CD1c-positive myeloid dendritic cell (primary cell): ENCODE data around the gene GRK7.
A peak's percentile ranks its signal among the peaks of the same experiment; 100 is the strongest.
"Not testable (repeated sequence)": the region's sequence is repeated elsewhere in the genome, so short reads cannot be mapped to it uniquely, and the experiment has no call there.

Experiments used
- DNase-seq: peaks from one replicate; pipeline ENCODE4 v3.0.0-alpha.2; 2016; ENCODE audit errors: extremely low spot score

Gene GRK7

GRCh38 chr3:141754032-141754431, 9.2 kb upstream of the GRK7 start:
- DNase-seq = no peak

- DNase-seq = not testable (repeated sequence)
Observed at GRCh38 chr3:141762552-141762951, 656 bp upstream of the GRK7 start.

DNA sequence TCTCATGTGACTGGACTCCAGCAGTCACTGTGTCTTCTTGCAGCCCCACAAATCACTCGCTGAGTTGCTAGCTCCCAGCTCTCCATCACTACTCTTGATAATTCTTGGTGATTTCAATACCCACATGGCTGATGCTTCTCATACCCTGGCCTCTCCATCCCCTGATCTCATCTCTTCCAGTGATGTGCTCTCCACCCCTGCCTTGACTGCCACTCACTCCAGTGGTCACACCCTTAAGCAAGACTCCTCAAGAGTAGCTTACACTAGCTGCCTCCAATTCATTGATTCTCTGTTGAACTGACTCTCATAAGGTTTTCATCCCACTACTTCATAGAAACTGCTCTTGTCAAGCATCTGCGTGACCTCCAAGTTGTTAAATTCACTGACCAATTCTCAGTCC, 837 bp downstream of the GRK7 start:
- DNase-seq = no peak

- DNase-seq = no peak
Observed at GRCh38 chr3:141764465-141764864, 1.3 kb downstream of the GRK7 start.

DNA sequence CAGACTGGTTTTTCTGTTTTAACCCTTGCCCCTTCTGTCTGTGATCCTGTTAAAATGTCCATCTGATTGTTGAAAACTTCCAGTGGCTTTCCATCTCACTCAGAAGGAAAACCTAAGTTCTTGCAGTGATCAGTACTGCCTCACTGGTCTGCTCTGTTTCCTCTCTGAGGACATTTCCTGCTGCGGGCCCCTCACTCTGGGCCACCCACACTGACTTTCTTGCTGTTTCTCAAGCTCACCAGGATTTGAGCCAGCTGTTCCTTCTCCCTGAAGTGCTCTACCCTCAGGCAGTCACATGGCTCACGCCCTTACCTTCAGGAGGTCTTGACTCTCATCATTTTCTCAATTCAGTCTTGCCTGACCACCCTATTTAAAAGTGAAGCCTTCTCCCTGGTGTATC, 1.8 kb downstream of the GRK7 start:
- no peak for DNase-seq

DNA sequence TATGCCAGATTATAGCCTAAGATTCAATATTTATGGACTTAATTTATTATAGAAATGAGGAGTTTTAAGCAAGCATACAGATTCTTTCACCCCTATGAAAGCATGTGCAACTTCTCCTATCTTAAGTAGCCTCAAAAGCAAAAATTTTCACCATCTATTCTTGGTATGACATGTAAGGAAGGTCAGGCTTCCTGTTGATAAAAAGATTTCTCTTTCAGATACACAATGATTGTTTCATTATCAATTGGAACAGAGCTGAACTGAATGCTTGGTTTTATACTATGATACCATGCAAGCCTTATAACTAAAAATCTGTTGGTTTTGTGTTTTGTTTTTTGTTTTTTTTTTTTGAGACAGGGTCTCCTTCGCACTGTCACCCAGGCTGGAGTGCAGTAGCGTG, 3.9 kb downstream of the GRK7 start:
- no peak for DNase-seq

DNA sequence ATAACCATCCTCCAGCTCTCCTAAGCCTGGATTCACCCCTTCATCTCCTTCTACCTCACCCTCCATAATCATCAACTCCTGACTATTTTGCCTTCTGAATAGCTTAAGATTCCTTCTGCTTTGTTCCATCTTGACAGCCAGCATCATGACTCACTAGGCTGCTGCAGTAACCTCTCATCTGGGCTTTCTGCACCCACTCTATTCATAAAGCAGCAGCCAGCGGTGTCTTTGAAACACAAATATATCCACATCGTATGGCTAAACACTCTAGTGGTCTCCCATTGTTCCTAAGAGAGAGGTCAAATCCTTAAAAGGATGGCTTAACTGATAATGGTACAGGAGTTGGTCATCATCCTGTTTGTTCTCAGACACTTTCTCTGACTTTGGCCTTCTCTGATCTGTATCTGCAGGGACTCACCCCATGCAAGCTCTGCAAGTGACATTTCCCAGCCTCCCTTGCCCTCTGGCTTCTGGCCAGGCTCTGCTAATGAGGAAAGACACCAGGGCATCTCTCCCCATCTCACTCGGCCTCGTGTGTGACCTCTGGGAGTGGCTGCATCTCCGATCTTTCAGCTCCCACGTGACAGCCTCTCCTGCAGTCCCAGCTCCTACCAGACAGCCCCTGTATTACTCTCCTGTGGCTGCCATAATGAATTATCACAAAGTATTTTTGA, 6.2 kb downstream of the GRK7 start:
- no peak for DNase-seq

- no peak for DNase-seq
Observed at GRCh38 chr3:141773676-141774075, 10.5 kb downstream of the GRK7 start.

- no peak for DNase-seq
Observed at GRCh38 chr3:141776376-141776775, 13.2 kb downstream of the GRK7 start.

- no peak for DNase-seq
Observed at GRCh38 chr3:141776885-141777284, 13.7 kb downstream of the GRK7 start.

- DNase-seq = no peak
Observed at GRCh38 chr3:141777957-141778813, 15.0 kb downstream of the GRK7 start.

DNA sequence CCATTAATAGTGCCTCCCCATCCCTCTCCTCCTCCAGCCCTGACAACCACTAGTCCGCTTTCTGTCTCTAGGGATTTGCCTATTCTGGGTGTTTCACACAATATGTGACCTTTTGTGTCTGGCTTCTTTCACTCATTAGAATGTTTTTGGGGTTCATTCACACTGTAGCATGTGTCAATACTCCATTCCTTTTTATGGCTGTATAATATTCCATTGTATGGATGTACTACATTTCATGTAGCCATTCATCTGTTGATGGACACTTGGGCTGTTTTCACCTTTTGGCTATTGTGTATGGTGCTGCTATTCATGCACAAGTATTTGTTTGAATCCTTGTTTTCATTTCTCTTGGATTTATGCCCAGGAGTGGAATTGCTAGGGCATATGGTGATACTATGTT, 16.5 kb downstream of the GRK7 start:
- no peak for DNase-seq

- no peak for DNase-seq
Observed at GRCh38 chr3:141782386-141782932, 19.3 kb downstream of the GRK7 start.

GRCh38 chr3:141783632-141784031, 20.4 kb downstream of the GRK7 start:
- no peak for DNase-seq

GRCh38 chr3:141784096-141784495, 20.9 kb downstream of the GRK7 start:
- DNase-seq = no peak

DNA sequence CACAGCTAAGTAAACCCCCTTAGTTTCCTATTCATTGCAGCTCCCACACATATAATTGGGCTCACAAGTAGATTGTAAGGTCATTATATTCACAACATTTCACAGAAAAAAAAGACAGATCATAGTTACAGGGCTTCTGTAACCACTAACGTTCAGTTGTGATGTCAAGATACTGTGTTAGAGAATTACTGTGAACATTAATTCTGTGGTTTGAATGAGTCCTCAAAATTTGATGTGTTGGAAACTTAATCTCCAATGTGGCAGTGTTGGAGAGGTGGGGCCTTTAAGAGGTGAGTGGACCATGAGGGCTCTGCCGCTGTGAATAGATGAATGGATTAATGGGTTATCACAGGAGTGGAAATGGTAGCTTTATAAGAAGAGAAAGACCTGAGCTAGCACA, 21.3 kb downstream of the GRK7 start:
- DNase-seq = no peak

- no peak for DNase-seq
Observed at GRCh38 chr3:141788149-141788548, 24.9 kb downstream of the GRK7 start.

GRCh38 chr3:141788750-141789149, 25.5 kb downstream of the GRK7 start:
- not testable (repeated sequence) for DNase-seq

DNA sequence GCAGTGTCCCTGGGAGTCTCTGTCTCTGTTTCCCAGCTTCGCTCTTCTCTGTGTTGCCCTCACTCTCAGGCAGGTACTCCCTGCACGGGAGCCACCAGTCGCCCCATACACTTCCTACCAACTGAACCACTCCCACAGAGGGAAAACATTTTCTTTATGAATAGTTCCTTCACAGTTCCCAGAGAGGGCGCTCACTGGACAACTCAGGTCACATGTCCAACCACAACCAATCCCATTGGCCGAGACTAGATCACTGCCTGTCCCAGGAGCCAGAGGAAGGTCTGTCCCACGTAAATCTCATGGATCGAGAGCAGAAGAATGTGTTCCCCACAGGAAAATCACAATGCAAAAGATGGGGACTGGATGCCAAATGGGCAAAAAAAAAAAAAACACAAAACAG, 26.1 kb downstream of the GRK7 start:
- DNase-seq = peak; percentile 6

DNA sequence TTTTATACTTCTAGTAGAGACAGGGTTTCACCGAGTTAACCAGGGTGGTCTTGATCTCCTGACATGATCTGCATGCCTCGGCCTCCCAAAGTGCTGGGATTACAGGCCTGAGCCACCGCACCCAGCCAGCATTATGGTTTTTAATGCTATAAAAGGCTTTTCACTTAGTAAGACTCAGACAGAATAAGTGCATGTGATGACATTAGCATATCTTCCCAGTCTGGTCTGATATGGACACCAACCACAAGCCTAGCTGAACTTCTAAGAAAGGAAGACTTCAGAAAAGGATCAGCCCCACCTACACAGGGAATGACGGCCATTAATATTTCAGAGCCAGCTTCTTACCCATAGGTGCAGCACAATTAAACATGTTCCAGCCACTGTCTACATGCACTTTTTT, 27.0 kb downstream of the GRK7 start:
- DNase-seq = no peak

DNA sequence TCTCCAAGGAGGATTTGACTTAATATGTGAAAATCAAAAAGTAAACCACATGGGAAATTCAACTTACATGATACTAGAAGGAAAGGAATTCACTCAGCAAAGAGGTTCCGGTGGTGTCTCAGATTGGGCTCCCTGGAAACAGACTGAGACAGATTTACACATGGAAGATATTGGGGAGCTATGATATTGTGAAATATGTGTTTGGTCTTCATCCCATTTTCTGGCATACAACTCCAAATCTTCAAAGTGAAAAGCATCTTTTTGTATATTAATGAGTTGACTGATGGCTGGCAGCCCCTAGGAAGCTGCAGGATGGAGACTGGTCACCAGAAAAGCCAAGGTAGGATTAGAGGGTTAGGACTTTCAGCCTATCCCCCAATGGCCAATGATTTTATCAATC, 29.3 kb downstream of the GRK7 start:
- no peak for DNase-seq

- DNase-seq = no peak
Observed at GRCh38 chr3:141793476-141794260, 30.5 kb downstream of the GRK7 start.
